Measurements from ENCODE around the gene TRDN.
"Not testable (repeated sequence)": the region's sequence is repeated elsewhere in the genome, so short reads cannot be mapped to it uniquely, and the experiment has no call there.

Gene TRDN

DNA sequence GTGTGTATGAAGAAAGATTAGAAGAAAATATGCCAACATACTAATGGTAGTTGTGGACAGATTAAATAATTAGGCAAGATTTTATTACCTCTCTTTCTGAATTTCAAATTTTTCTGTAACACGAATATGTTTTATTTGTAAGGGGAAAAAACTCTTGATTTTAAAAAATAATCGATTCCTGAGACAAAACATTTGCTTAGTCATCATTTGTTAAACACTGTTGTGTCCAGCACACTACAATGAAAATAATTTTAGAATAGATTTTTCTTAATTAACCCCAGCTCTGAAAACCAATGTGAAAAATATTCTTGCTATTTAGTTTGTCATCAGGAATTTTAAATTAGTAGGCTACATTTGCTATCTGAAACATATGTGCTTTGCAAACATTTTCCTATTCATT is 253.0 kb downstream of the TRDN start:
- no peak for DNase-seq

DNA sequence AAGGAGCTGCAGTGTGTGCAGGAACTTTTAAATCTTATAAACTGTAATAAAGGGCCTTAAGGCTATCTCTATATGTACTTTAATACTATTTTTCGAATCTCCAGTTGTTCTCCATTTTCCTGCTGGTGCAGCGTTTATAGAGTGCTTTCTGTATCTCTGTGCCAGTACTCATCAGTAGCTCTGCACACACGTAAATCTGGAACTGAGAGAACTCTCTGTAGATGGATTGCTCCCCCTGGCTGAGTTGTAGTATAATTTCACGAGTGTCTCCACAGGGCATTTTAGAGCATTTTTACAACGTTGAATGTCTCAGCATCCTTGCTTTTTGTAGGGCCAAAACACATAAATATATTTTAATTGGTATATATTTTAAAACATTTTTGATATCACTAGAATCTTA is 256.5 kb downstream of the TRDN start:
- peak; percentile 71 for DNase-seq

DNA sequence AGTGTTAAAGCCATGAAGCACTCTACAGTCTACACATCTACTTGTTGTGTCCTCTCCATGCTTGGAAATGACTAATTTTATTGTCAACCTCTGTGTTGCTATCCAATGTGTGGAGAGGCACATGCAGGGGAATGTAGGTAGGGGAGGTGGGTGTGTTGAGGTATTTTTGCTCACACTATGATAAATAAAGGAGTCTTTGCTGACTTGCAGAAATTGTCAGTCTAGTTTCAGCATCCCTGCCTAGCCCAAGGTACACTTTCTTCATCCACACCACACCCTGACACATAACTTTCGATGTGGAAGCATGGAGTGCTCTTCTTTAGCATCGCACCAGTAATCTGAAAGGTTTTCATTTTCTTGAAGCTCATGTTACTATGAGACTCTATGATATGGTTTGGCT is 264.0 kb downstream of the TRDN start:
- DNase-seq: no peak

DNA sequence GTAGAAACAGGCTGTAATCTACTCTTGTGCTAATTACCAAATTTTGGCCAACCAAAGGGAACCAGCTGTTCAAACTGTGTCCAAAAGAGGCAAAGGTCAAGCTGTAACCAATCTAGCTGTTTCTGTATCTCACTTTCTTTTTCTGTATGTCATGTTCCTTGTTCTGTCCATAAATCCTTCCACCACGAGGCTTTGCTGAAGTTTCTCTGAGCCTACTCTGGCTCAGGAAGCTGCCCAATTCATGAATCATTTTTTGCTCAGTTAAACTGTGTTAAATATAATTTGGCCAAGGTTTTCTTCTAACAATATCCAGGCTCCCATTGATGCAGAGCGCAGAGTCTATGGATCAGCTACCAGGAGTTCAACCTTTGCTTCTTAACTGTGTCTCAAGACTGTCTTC is 272.8 kb downstream of the TRDN start:
- DNase-seq: no peak

DNA sequence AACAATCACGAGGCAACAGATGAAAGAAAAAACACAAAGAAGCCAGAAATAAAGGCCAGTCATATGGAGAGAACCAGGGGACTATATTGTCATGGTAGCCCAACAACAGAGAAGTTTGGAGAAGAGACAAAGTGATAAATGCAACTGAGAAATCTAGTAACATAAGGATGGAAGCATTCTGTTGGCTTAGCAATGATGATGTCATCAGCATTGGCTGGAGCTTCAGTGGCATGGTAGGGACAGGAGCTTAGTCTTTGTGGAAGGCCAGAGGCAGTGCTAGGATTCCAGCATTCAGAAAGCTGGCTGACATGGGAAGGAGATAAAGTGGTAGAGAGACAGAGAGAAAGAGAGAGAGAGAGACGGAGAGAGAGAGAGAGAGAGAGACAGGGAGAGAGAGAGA is 276.4 kb downstream of the TRDN start:
- DNase-seq: no peak

DNA sequence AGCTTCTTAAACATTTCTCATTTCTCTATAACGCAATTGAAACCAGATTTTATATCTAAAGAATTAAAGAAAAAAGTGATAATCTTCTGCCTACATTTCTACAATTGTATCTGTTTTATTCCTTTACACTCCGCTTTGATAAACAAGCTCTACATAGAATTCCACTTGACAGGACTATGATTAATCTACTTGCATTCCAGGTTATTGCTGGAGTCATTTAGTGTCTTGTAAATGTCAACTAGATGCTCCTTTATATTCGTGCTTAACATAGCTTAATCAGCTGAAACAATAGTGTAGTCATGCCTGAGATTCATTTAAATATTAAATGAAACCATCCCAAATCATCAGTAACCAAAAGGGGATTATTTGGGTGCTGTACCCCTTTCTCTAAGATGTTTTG is 284.0 kb downstream of the TRDN start:
- no peak for DNase-seq

DNA sequence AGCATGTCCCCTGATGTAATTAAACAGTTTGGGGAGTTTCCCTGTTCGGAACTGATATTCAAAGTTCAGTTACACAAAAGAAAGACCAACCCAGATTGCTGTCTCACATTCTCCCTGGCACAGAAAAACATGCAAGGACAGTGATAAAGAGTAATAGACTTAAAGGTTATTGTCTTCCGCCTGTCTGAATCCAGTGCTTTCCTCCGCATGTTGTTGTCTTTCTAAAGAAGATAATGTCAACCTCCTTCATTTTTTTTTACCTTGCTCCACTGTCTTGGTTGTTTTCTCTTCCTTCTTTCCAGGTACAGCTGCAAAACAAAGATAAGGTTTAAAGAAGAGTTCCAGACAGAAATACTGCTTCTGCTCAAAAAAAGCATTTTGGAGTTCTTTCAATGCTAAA is 284.5 kb downstream of the TRDN start:
- no peak for DNase-seq

DNA sequence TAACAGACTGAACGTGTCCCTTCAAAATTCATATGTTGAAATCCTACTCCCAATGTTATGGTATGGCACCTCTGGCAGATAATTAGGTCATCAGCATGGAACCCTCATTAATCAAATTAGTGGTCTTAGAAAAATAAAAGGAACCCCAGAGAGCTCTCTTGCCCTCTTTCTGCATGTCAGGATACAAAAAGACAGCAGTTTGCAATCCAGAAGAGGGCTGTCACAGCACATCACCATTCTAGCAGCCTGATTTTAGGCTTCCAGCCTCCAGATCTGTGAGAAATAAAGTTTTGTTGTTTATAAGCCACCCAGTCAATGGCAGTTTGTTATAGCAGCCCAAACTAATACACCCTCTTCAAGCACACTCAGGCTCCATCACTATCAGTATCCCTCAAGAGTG is 292.9 kb downstream of the TRDN start:
- DNase-seq: no peak

DNA sequence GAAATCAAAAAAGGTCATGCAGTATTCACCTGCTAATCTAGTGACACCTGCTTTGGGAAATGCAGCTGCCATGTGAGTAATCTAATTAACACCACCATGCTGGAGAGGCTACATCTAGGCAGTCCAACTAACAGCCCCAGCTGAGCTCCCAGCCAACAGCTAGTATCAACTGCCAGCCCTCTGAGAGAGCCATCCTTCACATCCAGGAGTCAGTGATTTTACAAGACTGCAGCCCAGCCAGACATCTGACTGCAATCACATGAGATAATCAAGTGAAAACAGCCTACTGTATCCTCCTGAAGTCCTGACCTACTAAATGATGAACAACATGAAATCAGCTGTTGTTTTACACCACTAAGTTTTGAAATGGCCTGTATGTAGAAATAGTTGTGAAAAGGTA is 298.4 kb downstream of the TRDN start:
- DNase-seq: no peak

DNA sequence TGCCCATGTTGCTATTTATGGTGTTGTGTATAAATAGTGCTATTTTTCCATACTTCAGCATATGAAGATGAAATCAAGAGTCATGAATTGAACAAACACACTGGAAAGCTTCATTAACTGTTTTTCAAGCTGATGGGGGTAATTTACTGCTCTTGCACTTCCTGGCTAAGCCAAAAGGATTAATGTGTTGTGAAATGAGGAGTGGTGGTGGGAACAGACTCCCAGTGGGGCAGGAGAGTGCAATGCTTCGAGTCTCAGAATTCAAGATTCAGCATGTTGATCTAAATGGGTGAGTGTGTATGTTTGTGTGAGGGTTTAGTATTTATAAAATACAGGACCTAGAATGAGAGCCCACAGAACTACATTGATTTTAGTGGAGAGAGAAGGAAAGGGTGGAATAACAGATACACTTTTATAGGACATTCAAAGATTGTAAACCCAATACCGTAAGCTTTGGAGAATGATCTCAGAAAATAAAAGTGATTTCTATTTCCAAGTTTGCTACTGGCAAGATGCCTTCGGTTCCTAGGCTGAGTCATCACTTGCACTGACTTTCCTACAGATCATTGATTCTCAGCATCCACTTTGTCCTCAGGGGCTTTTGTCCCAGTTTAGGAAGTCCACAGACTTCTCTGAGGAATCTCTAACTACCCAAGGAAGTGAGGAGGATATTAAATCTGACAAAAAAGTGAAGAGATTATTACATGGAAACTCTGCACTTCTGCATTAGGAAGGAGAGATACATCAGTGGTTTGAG is 303.6 kb downstream of the TRDN start:
- no peak for DNase-seq

DNA sequence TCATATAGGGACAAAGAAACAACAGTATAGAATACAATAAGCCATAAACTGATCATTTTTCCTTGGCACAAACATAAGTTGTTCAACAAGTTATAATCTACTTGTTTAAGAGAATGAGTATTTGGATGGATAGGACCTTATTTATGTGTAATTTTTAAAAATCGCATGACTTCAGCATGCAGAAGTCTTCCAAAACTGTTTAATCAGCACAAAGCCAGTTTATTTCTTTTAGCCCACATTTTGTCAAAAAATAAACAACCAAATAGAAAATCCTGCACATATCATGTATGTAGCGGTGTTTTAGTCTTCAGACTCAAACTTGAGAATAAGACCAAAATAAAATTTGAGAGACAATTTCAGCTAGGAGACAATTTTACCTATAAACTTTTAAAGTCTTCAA is 304.7 kb downstream of the TRDN start:
- no peak for DNase-seq

DNA sequence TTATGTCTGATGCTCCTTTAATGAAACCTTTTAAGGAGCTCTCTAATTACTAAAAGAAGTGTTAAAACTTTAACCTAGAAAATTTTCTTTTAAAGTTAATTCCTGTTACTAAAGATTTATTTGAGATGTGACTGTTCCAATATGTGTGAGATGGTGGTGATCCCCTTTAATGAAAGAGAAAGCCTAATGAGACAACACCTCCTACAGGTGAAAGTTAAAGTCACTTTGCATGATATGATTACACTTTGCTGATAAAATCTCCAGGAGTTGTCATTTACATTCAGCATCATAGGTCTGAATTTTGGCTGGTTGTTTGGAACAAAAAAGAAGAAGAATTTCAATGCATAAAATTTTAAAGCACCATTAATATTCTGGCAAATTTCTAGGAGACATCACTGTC is 307.4 kb downstream of the TRDN start:
- no peak for DNase-seq

DNA sequence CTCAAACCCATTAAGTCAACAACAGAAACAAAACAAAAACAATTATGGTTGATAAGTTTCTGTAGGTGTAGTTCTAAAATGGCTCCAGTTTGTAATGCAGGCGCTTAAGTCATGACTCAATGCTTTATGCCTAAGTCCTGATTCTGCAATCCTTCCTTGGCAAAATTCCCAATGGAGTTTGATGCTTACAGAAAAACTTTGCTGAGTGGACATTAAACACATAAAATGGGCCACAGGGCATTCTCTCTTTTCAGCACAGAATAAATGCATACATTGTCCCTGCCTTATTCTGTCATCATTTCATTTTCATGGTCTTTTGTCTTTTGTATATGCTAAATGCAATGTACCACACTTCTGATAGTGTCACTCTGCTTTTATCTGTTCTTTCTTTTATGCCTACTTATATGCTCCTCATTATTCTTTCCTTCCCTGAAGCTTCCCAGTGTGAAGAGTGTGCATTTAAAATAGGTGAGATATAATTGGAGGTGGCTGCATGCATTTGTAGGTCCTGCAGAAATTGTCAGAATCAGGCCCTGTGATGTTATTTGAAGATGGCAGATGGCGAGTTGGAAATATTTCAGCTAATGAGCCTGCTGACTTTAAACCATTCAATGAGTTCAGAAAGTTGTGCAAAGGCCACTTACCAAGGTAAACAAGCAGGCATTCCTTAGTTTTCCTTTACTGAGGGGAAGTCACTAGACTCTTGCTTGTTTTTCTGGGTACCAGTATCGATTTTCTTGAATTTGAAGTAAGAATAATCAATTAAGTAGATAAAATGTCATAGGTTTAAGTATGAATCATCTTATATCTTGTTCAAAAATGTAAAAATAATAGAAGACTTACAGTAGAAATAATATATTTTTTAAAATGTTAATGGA is 313.1 kb downstream of the TRDN start:
- no peak for DNase-seq

DNA sequence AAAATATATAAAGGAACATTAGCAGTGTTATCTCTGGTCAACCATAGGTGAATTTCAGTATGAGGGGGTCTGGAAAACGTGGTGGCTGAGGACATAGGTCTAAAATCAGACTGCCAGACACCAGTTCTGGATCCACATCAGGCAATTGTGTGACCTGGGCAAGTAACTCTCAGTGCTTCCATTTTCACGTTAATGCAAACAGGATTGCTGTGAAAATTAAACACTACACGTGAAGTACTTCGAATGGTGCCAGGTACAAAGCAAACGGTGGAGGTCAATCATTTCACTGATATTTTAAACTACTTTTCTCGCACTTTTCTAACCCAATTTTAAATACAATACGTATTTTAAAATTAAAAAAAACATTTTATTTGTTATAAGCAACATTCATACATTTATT is 315.7 kb downstream of the TRDN start:
- DNase-seq: no peak

DNA sequence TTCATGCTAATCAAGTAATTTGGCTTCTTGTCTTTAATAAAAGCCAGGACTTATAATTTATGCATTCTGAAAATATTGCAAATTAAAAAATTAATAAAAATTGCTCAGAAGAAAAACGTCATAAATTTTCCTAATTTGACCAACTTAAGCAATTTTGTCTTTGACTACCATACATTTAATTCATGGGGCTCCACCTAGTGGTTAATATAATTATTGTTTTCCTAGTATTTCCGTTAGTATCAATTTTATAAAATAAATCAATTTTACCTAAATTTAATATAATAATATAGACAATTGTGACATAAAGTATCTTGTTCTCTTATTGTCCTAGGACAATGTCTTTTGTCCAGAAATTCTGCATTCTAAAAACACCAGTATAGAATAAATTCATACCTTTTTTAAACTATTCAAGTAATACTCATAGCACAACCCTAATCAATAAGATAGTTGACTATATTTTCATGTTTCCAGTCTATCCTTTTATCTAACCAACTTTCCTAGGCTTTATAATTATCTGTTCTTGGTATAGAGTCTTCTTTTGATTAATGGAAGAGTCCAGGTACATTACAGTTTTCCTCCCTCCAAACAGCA is 319.9 kb downstream of the TRDN start:
- DNase-seq: no peak

DNA sequence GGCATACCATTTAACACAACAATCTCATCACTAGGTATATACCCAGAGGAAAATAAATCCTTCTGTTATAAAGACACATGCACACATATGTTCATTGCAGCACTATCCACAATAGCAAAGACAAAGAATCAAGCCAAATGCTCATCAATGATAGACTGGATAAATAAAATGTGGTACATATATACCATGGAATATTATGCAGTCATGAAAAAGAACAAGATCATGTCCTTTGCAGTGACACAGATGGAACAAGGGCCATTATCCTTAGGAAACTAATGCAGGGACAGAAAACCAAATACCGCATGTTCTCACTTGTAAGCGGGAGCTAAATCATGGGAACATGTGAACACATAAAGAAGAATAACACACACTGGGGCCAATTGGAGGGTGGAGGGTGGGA is 322.3 kb downstream of the TRDN start:
- not testable (repeated sequence) for DNase-seq

DNA sequence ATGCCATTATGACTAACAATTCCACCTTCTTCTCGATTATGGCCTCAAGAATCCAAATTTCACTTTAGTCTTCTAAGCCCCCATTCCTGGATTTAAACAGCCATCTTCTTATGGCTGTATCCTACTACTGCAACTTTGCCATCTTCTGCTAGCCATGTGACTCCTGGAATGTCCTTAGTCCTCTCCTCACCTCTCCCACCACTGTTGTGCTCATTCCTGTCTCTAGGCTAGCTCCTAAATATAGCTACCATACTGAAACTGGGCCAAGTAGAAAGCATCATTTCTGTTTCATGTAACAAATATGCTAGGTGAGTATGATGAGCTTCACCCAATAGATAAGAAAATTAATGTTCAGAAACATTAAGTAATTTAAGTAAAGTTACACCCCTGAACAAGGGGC is 327.6 kb downstream of the TRDN start:
- DNase-seq: no peak

DNA sequence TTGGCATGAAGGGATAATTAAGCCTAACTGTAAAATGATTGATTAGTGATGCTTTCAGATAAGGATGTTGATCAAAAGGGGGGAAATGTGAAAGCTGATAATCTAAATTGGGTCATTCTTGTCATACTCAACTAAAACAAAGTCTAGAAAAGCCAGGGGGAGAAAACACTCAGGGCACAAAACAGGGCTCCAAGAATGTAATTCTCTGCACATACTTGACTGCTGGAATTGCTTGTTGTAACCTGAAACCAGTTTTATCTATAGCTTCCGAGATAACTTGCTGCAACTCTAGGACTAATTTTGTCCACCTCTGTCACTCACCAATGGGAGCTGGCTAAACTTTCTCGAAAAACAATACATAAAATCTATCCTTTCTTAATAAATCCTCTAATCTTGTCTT is 330.4 kb downstream of the TRDN start:
- no peak for DNase-seq

DNA sequence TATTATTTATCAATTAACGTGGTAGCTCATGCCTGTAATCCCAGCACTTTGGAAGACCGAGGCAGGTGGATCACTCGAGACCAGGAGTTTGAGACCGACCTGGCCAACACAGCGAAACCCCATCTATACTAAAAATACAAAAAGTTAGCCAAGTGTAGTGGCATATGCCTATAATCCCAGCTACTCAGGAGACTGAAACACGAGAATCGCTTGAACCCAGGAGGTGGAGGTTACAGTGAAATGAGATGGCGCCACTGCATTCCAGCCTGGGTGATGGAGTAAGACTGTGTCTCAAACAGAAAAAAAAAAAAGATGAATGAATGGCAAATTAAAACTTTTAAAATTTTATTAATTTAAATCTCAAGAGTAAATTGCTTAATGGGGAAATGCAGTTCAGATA is 341.1 kb downstream of the TRDN start:
- DNase-seq: no peak

DNA sequence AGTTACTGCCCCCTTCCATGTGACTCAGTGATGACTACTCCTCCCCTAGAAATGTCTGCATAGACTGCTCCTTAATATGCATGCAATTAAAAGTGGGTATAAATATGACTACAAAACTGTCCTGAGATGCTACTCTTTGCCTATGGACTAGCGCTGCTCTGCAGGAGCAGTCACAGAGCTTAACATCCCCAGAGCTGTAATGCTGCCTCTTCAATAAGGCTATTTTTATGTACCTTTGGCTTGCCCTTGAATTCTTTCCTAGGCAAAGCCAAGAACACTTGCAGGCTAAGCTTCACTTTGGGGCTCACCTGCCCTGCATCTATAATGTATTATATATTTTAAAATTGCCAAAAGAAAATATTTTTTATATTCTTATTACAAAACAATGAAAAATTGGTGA is 341.6 kb downstream of the TRDN start:
- DNase-seq: no peak

DNA sequence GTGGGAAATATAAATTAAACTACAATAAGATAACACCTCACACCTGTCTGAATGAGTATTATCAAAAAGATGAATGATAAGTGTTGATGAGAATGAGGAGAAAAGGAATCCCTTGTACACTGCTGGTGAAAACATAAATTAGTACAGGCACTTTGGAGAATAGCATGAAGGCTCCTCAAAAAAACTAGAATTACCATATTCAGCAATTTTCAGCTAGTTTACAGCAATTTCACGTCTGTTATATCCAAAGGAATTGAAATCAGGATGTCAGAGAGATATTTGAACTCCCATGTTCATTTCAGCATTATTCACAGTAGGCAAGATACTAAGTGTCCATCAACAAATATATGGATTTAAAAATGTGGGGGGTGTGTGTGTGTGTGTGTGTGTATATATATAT is 348.1 kb downstream of the TRDN start:
- DNase-seq: no peak

DNA sequence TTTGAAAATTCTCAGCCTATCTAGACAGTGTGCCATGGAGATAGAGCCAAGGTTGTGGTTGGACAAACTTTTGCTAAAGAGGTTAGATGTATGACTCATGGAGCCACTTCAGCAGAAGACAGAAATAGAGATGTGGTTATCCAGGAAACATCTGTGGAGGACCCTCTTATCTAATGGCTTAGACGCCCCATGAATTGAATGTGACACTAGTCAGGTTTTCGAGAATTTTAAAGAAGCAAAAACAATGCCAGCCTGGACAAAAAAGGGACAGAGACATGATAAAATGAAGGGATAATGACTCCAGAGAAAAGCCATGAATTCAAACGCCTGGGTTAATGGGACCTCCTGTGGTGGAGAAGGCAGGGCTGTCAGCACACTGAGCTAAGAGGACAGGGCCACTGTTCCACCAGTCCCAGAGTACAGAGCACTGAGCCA is 360.2 kb downstream of the TRDN start:
- no peak for DNase-seq

DNA sequence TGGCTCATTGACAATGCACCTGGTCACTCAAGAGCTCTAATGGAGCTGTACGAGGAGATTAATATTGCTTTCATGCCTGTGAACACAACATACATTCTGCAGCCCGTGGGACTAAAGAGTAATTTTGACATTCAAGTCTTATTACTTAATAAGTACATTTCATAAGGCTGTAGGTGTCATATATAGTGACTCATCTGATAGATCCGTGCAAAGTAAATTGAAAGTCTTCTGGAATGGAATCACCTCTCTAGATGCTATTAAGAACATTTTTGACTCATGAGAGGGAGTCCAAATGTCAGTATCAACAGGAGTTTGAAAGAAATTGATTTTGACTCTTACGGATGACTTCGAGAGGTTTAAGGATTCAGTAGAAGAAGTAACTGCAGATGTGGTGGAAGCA is 372.8 kb downstream of the TRDN start:
- DNase-seq: no peak

DNA sequence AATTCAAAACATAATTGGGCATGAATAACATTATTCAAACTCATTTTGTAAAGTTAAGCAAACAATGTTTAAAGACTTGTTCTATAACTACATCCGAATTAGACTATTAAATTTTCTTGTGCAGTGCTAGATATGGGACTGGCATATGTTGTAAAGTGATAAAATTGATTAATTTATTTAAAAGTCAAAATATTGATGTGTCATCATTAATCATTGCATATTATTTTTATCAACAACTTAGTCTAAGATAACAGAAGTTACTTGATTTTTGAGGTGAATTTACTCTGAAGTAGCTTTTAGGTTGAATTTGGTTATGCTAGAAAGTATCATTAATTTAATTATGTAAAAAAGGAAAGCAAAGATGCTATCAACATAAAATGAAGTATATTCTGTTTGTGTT is 396.1 kb downstream of the TRDN start:
- no peak for DNase-seq
